Stomach (tissue), 4 donors: ENCODE measurements around the gene SUN1.

Experiments used
- EP300 ChIP-seq: sonication (generic); formaldehyde crosslinking; IDR thresholded peaks from one replicate; pipeline ENCODE4 v1.6.1; 2017; ENCODE audit warnings: antibody characterized with exemption
- TF ChIP-seq, protein P1 (sequence below), 7 experiments: fragments of 450-650 bp in 4 of 7; fragments of 200-600 bp in 3 of 7; sonication (generic) in 3 of 7; IDR thresholded peaks; one replicate each; pipeline ENCODE4 v1.5.1; 2016 to 2019; ENCODE audit warnings: antibody characterized with exemption in 7 of 7, control low read depth in 2 of 7, mild to moderate bottlenecking in 1 of 7

DNA sequence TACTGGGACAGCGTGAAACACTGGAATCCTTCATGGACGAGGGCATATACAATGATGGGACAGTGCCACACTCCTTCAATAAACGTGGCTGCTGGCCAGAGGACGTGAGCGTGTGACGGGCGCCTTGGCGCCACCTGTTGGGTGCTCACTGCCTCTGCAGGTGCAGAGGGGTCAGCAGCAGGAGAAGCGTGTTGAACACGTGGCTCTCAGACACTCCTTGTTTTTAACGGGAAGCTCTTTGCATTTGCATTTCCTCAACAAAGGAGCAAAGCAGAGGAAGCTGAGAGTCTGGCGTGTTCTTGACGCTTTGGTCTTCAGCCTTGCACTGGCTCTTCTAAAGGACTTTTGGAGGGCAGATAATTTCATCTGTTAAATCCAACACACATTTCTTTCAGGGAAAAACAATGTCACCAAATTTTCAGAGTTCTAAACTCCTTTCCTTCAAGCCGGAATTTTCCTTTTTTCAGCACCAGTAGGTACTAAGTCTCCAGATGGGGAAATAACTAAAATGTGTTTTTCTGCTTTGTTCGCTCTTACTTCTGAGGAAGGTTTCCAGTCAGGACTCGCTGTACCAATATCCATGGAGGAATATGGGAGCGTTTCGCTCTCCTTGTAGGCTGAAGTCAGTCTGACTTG, 41.2 kb downstream of the SUN1 start:
- TF ChIP-seq, protein P1, sequence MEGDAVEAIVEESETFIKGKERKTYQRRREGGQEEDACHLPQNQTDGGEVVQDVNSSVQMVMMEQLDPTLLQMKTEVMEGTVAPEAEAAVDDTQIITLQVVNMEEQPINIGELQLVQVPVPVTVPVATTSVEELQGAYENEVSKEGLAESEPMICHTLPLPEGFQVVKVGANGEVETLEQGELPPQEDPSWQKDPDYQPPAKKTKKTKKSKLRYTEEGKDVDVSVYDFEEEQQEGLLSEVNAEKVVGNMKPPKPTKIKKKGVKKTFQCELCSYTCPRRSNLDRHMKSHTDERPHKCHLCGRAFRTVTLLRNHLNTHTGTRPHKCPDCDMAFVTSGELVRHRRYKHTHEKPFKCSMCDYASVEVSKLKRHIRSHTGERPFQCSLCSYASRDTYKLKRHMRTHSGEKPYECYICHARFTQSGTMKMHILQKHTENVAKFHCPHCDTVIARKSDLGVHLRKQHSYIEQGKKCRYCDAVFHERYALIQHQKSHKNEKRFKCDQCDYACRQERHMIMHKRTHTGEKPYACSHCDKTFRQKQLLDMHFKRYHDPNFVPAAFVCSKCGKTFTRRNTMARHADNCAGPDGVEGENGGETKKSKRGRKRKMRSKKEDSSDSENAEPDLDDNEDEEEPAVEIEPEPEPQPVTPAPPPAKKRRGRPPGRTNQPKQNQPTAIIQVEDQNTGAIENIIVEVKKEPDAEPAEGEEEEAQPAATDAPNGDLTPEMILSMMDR (IDR thresholded peaks at IDR 0.05), result peak in 6 of 7 experiments; percentile 25 to 99 (median 92)
- TF ChIP-seq EP300, result no peak
